ENCODE measurements around the gene TFAP2B. TPM values are rescaled to one million over a fixed set of nuclear protein-coding genes. Genes with fewer than 3 reads are reported as not detected.

TFAP2B gene
- total RNA-seq, 2 experiments from 2014 or later: not detected

GRCh38 chr6:50868466-50868865 lies 49.8 kb downstream of the TFAP2B start:
- Histone ChIP-seq H3K4me1 (ENCODE audit: insufficient read depth, low read length) (no peaks in the 10 kb centered on the region), H3K4me3 (ENCODE audit: low read length) (no peak overlapping the region), H3K36me3 (ENCODE audit: insufficient read depth, low read length) (no peaks in the 10 kb centered on the region), H3K27ac (ENCODE audit: low read depth in 1 of 2, low read length in 2 of 2) (no peak overlapping the region), H3K27me3 (ENCODE audit: control insufficient read depth in 1 of 2, insufficient read depth in 2 of 2, low read length in 2 of 2) (no peaks in the 10 kb centered on the region), H3K9me3 (ENCODE audit: control insufficient read depth in 1 of 2, insufficient read depth in 1 of 2, low read length in 2 of 2) (no peaks in the 10 kb centered on the region)
- H3K9me3 Mint-ChIP-seq: peaks cover 2% of the 10 kb centered on the region
- CTCF ChIA-PET: interaction anchor here (0.5 kb wide), 1 partner anchor 980 kb away, joined by 3 read pairs; no protein-coding TSS in a partner anchor
- DNase-seq (no peak), ATAC-seq (ENCODE audit: poor library complexity) (no peak)
- H3K27ac Mint-ChIP-seq: no peak overlapping the region
- intact Hi-C loops (cut with DNase I, micrococcal nuclease): no loop called here
- no peak for TF ChIP-seq CTCF (IDR thresholded peaks at IDR 0.05)
- H3K27me3 Mint-ChIP-seq: no peaks in the 10 kb centered on the region
- no peaks in the 10 kb centered on the region for H3K4me1 Mint-ChIP-seq (ENCODE audit: low read depth)
- H3K36me3 Mint-ChIP-seq (ENCODE audit: low read depth): no peaks in the 10 kb centered on the region
- no peak overlapping the region for H3K4me3 Mint-ChIP-seq
- POLR2A ChIA-PET: no interaction called here

- Mint-ChIP-seq H3K27me3 (no peaks in the 10 kb centered on the region), H3K9me3 (peaks cover 2% of the 10 kb centered on the region), H3K4me1 (ENCODE audit: low read depth) (no peaks in the 10 kb centered on the region), H3K27ac (no peak overlapping the region), H3K36me3 (ENCODE audit: low read depth) (no peaks in the 10 kb centered on the region), H3K4me3 (no peak overlapping the region)
- Histone ChIP-seq H3K9me3 (ENCODE audit: control insufficient read depth in 1 of 2, insufficient read depth in 1 of 2, low read length in 2 of 2) (no peaks in the 10 kb centered on the region), H3K36me3 (ENCODE audit: insufficient read depth, low read length) (no peaks in the 10 kb centered on the region), H3K27me3 (ENCODE audit: control insufficient read depth in 1 of 2, insufficient read depth in 2 of 2, low read length in 2 of 2) (no peaks in the 10 kb centered on the region), H3K4me3 (ENCODE audit: low read length) (no peak overlapping the region), H3K4me1 (ENCODE audit: insufficient read depth, low read length) (no peaks in the 10 kb centered on the region), H3K27ac (ENCODE audit: low read depth in 1 of 2, low read length in 2 of 2) (no peak overlapping the region)
- ATAC-seq (ENCODE audit: poor library complexity) (no peak), DNase-seq (no peak)
- CTCF ChIA-PET: no interaction called here
- no peak for TF ChIP-seq CTCF (IDR thresholded peaks at IDR 0.05)
- POLR2A ChIA-PET: no interaction called here
- intact Hi-C loops (cut with DNase I, micrococcal nuclease): no loop called here
Observed at GRCh38 chr6:50873167-50873566, 54.5 kb downstream of the TFAP2B start.

GRCh38 chr6:50884364-50884763 lies 65.7 kb downstream of the TFAP2B start:
- Histone ChIP-seq H3K9me3 (ENCODE audit: control insufficient read depth in 1 of 2, insufficient read depth in 1 of 2, low read length in 2 of 2) (no peaks in the 10 kb centered on the region), H3K27me3 (ENCODE audit: control insufficient read depth in 1 of 2, insufficient read depth in 2 of 2, low read length in 2 of 2) (no peaks in the 10 kb centered on the region), H3K4me3 (ENCODE audit: low read length) (no peak overlapping the region), H3K36me3 (ENCODE audit: insufficient read depth, low read length) (no peaks in the 10 kb centered on the region), H3K4me1 (ENCODE audit: insufficient read depth, low read length) (no peaks in the 10 kb centered on the region), H3K27ac (ENCODE audit: low read depth in 1 of 2, low read length in 2 of 2) (no peak overlapping the region)
- no peak overlapping the region for H3K27ac Mint-ChIP-seq
- H3K4me3 Mint-ChIP-seq: no peak overlapping the region
- no peaks in the 10 kb centered on the region for H3K4me1 Mint-ChIP-seq (ENCODE audit: low read depth)
- ATAC-seq (ENCODE audit: poor library complexity) (no peak), DNase-seq (no peak)
- no peaks in the 10 kb centered on the region for H3K27me3 Mint-ChIP-seq
- ChIA-PET CTCF (no interaction called here), POLR2A (no interaction called here)
- intact Hi-C loops (cut with DNase I, micrococcal nuclease): no loop called here
- H3K9me3 Mint-ChIP-seq: no peaks in the 10 kb centered on the region
- H3K36me3 Mint-ChIP-seq (ENCODE audit: low read depth): no peaks in the 10 kb centered on the region
- no peak for TF ChIP-seq CTCF (IDR thresholded peaks at IDR 0.05)
